ENCODE results near the gene MCM5. TPM values are rescaled to one million over a fixed set of nuclear protein-coding genes. Genes with fewer than 3 reads are reported as not detected.

Gene MCM5
- total and polyA plus RNA-seq, 4 donors: 6.7 to 104 (median 8.8) TPM

GRCh38 chr22:35444685-35445399 is 44.9 kb downstream of the MCM5 start:
- Histone ChIP-seq H3K27ac (ENCODE audit: low read depth in 1 of 2, low read length in 2 of 2) (no peak overlapping the region), H3K36me3 (ENCODE audit: control insufficient read depth in 4 of 4, insufficient read depth in 3 of 4, low read depth in 1 of 4, low read length in 3 of 4) (no peaks in the 10 kb centered on the region), H3K4me1 (ENCODE audit: control insufficient read depth in 4 of 4, insufficient read depth in 4 of 4, low read length in 3 of 4) (no peaks in the 10 kb centered on the region), H3K27me3 (ENCODE audit: control insufficient read depth in 4 of 4, insufficient read depth in 4 of 4, low read length in 3 of 4) (no peaks in the 10 kb centered on the region), H3K4me3 (ENCODE audit: low read depth in 1 of 3, low read length in 3 of 3) (no peak overlapping the region), H3K9me3 (ENCODE audit: control insufficient read depth in 4 of 4, low read length in 3 of 4) (no peaks in the 10 kb centered on the region), H3K9ac (ENCODE audit: low read depth in 1 of 2, low read length in 2 of 2) (no peak overlapping the region)
- 96% methylated on average over 13 of the region's 13 CpGs for WGBS
- TF ChIP-seq RXRA (IDR thresholded peaks at IDR 0.05): no peak
- TF ChIP-seq RAD21 (IDR thresholded peaks at IDR 0.05): no peak
- TF ChIP-seq YY1 (IDR thresholded peaks at IDR 0.05): no peak
- TF ChIP-seq SP1 (IDR thresholded peaks at IDR 0.05): no peak
- TF ChIP-seq JUND (IDR thresholded peaks at IDR 0.05): no peak
- no peak for TF ChIP-seq HNF4G (IDR thresholded peaks at IDR 0.05)
- no peak for TF ChIP-seq EGR1 (IDR thresholded peaks at IDR 0.05; ENCODE audit: low read depth in 2 of 2)
- TF ChIP-seq REST (IDR thresholded peaks at IDR 0.05): no peak
- no peak for TF ChIP-seq NR2F2 (IDR thresholded peaks at IDR 0.05)
- DNase-seq (ENCODE audit: low spot score): no peak

- Histone ChIP-seq H3K4me1 (ENCODE audit: control insufficient read depth in 4 of 4, insufficient read depth in 4 of 4, low read length in 3 of 4) (no peaks in the 10 kb centered on the region), H3K9me3 (ENCODE audit: control insufficient read depth in 4 of 4, low read length in 3 of 4) (no peaks in the 10 kb centered on the region), H3K36me3 (ENCODE audit: control insufficient read depth in 4 of 4, insufficient read depth in 3 of 4, low read depth in 1 of 4, low read length in 3 of 4) (no peaks in the 10 kb centered on the region), H3K9ac (ENCODE audit: low read depth in 1 of 2, low read length in 2 of 2) (no peak overlapping the region), H3K4me3 (ENCODE audit: low read depth in 1 of 3, low read length in 3 of 3) (no peak overlapping the region), H3K27ac (ENCODE audit: low read depth in 1 of 2, low read length in 2 of 2) (no peak overlapping the region), H3K27me3 (ENCODE audit: control insufficient read depth in 4 of 4, insufficient read depth in 4 of 4, low read length in 3 of 4) (no peaks in the 10 kb centered on the region)
- DNase-seq (ENCODE audit: low spot score): no peak
- 89% methylated on average over 4 of the region's 4 CpGs for WGBS
- TF ChIP-seq REST (IDR thresholded peaks at IDR 0.05): no peak
- no peak for TF ChIP-seq RAD21 (IDR thresholded peaks at IDR 0.05)
- TF ChIP-seq RXRA (IDR thresholded peaks at IDR 0.05): no peak
- no peak for TF ChIP-seq SP1 (IDR thresholded peaks at IDR 0.05)
- no peak for TF ChIP-seq ATF3 (IDR thresholded peaks at IDR 0.05)
- no peak for TF ChIP-seq TAF1 (conservative IDR thresholded peaks at IDR 0.05)
- no peak for TF ChIP-seq HNF4A (conservative IDR thresholded peaks at IDR 0.05)
- no peak for TF ChIP-seq ZBTB33 (IDR thresholded peaks at IDR 0.05)
- no peak for TF ChIP-seq CTCF (IDR thresholded peaks at IDR 0.05; ENCODE audit: low read depth, low read length, missing input control)
- TF ChIP-seq FOXA1 (IDR thresholded peaks at IDR 0.05): no peak
- TF ChIP-seq GABPA (IDR thresholded peaks at IDR 0.05 in 1 of 2, conservative IDR thresholded peaks at IDR 0.05 in 1 of 2): no peak
- no peak for TF ChIP-seq JUND (IDR thresholded peaks at IDR 0.05)
Observed at GRCh38 chr22:35445933-35446332, 46.0 kb downstream of the MCM5 start.

Data from liver (tissue), 9 donors.